HepG2 (cell line): ENCODE measurements around the gene KIAA0930. TPM values are rescaled to one million over a fixed set of nuclear protein-coding genes. Genes with fewer than 3 reads are reported as not detected.
A peak's percentile ranks its signal among the peaks of the same experiment; 100 is the strongest.

Experiments used
- ATAC-seq: fragments of 200-7000 bp; cut with Tn5 transposase; 3 replicates; pipeline ENCODE4 v1.9.1; 2020; ENCODE audit warnings: mild to moderate bottlenecking, moderate library complexity
- BruUV-seq: library from RNA; stranded (reverse); fragments of 400-500 nt; replicated peaks from 2 replicates; lab custom pipeline; 2021; lab: Mats Ljungman, UMichigan
- CTCF ChIA-PET: fragments of 300-600 bp; formaldehyde crosslinking; extraction: SDS; loops from one replicate; lab custom pipeline; 2021; ENCODE audit warnings: low total read pairs, inconsistent platforms, low intra/inter-chr PET ratio; lab: Yijun Ruan, JAX
- POLR2A ChIA-PET: fragments of 350-600 bp; sonication (Branson Sonifier 250); formaldehyde crosslinking; loops from one replicate; lab custom pipeline; 2020; ENCODE audit warnings: antibody characterized with exemption, inconsistent platforms; lab: Yijun Ruan, JAX
- DNase-seq: peaks from one replicate; pipeline ENCODE4 v3.0.0-alpha.2; 2015; ENCODE audit warnings: low spot score
- FAIRE-seq: peaks from 3 replicates; lab custom pipeline; 2011; peaks lifted over from hg19 to GRCh38; lab: Jason Lieb, UNC
- H2AFZ ChIP-seq: one replicate; pipeline ENCODE4 v1.6.1; 2011; ENCODE audit warnings: low read length, inconsistent platforms
- H3K27ac ChIP-seq: fragments of 300-600 bp; 3 replicates; pipeline ENCODE4 v1.8.0; 2011; ENCODE audit warnings: mixed run types, mild to moderate bottlenecking, mixed read lengths, low read length, inconsistent platforms; ENCODE audit not compliant: insufficient read depth; ENCODE audit errors: extremely low read length
- H3K27me3 ChIP-seq, 2 experiments: fragments of 200-600 bp in 1 of 2; 2 replicates in 1 of 2; 3 replicates in 1 of 2; pipeline versions ENCODE4 v1.6.0 to v1.8.0; 2011; ENCODE audit warnings: low read length in 2 of 2, mild to moderate bottlenecking in 2 of 2, moderate library complexity in 2 of 2, inconsistent platforms in 1 of 2; ENCODE audit not compliant: insufficient read depth in 2 of 2, control insufficient read depth in 1 of 2
- H3K36me3 ChIP-seq, 2 experiments: fragments of 200-600 bp in 1 of 2; replicated peaks in 1 of 2; 2 replicates in 1 of 2; 3 replicates in 1 of 2; pipeline versions ENCODE4 v1.5.1 to v1.8.0; 2011; ENCODE audit warnings: low read length in 2 of 2, inconsistent platforms in 1 of 2; ENCODE audit not compliant: insufficient read depth in 2 of 2, control insufficient read depth in 1 of 2
- H3K4me1 ChIP-seq: 2 replicates; pipeline ENCODE4 v1.5.1; 2012; ENCODE audit warnings: low read length, inconsistent platforms; ENCODE audit not compliant: insufficient read depth
- H3K4me2 ChIP-seq: 2 replicates; pipeline ENCODE4 v1.6.0; 2011; ENCODE audit warnings: low read depth, low read length, inconsistent platforms
- H3K4me3 ChIP-seq, 3 experiments: fragments of 200-600 bp in 1 of 3; sonication (generic), shearing (Covaris generic) in 1 of 3; replicated peaks in 1 of 3; 2 replicates each; pipeline ENCODE4 v1.5.1; 2011 to 2016; ENCODE audit warnings: low read length in 3 of 3, inconsistent platforms in 2 of 3, low read depth in 2 of 3, mild to moderate bottlenecking in 2 of 3, control low read depth in 1 of 3, mixed read lengths in 1 of 3; ENCODE audit not compliant: insufficient read depth in 1 of 3
- H3K79me2 ChIP-seq: one replicate; pipeline ENCODE4 v1.6.1; 2011; ENCODE audit warnings: low read length, inconsistent platforms; ENCODE audit not compliant: insufficient read depth
- H3K9ac ChIP-seq: 2 replicates; pipeline ENCODE4 v1.6.0; 2011; ENCODE audit warnings: mild to moderate bottlenecking, low read depth, low read length, inconsistent platforms; ENCODE audit not compliant: insufficient read depth
- H3K9me3 ChIP-seq: 2 replicates; pipeline ENCODE4 v1.5.1; 2012; ENCODE audit warnings: mild to moderate bottlenecking, low read length
- H4K20me1 ChIP-seq: 2 replicates; pipeline ENCODE4 v1.6.0; 2011; ENCODE audit warnings: inconsistent platforms, mild to moderate bottlenecking, low read length, moderate library complexity; ENCODE audit not compliant: insufficient read depth
- AGO1 ChIP-seq: fragments of 200-400 bp; formaldehyde crosslinking; IDR thresholded peaks from 2 replicates; pipeline ENCODE4 v1.6.1; 2017; ENCODE audit warnings: mild to moderate bottlenecking, low read depth, low read length, moderate library complexity; ENCODE audit not compliant: poor library complexity, severe bottlenecking
- AHDC1 ChIP-seq: sonication (generic); formaldehyde crosslinking; IDR thresholded peaks from 2 replicates; pipeline ENCODE4 v1.5.1; 2020; ENCODE audit warnings: mild to moderate bottlenecking, missing genetic modification reagents, borderline replicate concordance
- FOXO1 ChIP-seq: sonication (generic); formaldehyde crosslinking; IDR thresholded peaks from 2 replicates; pipeline ENCODE4 v1.4.0; 2020; ENCODE audit warnings: missing genetic modification reagents
- FOXP1 ChIP-seq, 2 experiments: fragments of 450-650 bp in 1 of 2; IDR thresholded peaks; 2 replicates each; pipeline ENCODE4 v1.6.1; 2017 to 2018; ENCODE audit warnings: antibody characterized with exemption in 1 of 2
- KDM3A ChIP-seq: IDR thresholded peaks from 2 replicates; pipeline ENCODE4 v1.6.1; 2018; ENCODE audit warnings: low read depth, missing compliant biosample characterization
- NAIF1 ChIP-seq: sonication (generic); formaldehyde crosslinking; IDR thresholded peaks from 2 replicates; pipeline ENCODE4 v1.5.0; 2020; ENCODE audit warnings: mild to moderate bottlenecking, missing genetic modification reagents, borderline replicate concordance
- SALL1 ChIP-seq: sonication (generic); formaldehyde crosslinking; IDR thresholded peaks from 2 replicates; pipeline ENCODE4 v1.8.0; 2022; ENCODE audit warnings: mild to moderate bottlenecking, missing genetic modification reagents
- SUZ12 ChIP-seq: fragments of 150-350 bp; IDR thresholded peaks from 2 replicates; pipeline ENCODE4 v1.6.1; 2014; ENCODE audit warnings: low read depth, low read length
- TBX2 ChIP-seq: sonication (generic); formaldehyde crosslinking; IDR thresholded peaks from 2 replicates; pipeline ENCODE4 v1.5.0; 2020; ENCODE audit warnings: missing genetic modification reagents, mild to moderate bottlenecking, borderline replicate concordance
- TCF12 ChIP-seq, 2 experiments: fragments of 450-650 bp in 1 of 2; sonication (generic) in 1 of 2; formaldehyde crosslinking in 1 of 2; IDR thresholded peaks; 2 replicates each; pipeline versions ENCODE4 v1.6.1 to v1.8.0; 2017 to 2022; ENCODE audit warnings: antibody characterized with exemption in 1 of 2, mild to moderate bottlenecking in 1 of 2, missing genetic modification reagents in 1 of 2, moderate library complexity in 1 of 2
- ZBTB37 ChIP-seq: sonication (generic); formaldehyde crosslinking; IDR thresholded peaks from 2 replicates; pipeline ENCODE4 v1.4.0; 2020; ENCODE audit warnings: mild to moderate bottlenecking, missing genetic modification reagents
- ZNF263 ChIP-seq: sonication (generic); formaldehyde crosslinking; IDR thresholded peaks from 2 replicates; pipeline ENCODE4 v1.4.0; 2020; ENCODE audit warnings: missing genetic modification reagents
- ZNF275 ChIP-seq: sonication (generic); formaldehyde crosslinking; IDR thresholded peaks from 2 replicates; pipeline ENCODE4 v1.8.0; 2022; ENCODE audit warnings: missing genetic modification reagents, mild to moderate bottlenecking, inconsistent platforms, borderline replicate concordance
- ZNF850 ChIP-seq: sonication (generic); formaldehyde crosslinking; conservative IDR thresholded peaks from 2 replicates; pipeline ENCODE4 v1.9.0; 2021; ENCODE audit warnings: mild to moderate bottlenecking, missing genetic modification reagents
- WGBS: methylation state at CpG from one replicate; pipeline ENCODE4 v1.1.6; 2017; ENCODE audit warnings: low lambda C conversion rate; 5-methylcytosine and 5-hydroxymethylcytosine counted together
- in situ Hi-C: cut with HindIII; loops from 2 replicates; pipeline ENCODE4 v1.10.0; 2017; ENCODE audit warnings: low pct_unique_long_range_greater_than_20kb; ENCODE audit not compliant: extremely low pct_ligation_motif_present
- intact Hi-C: fragments of 100-400 bp; cut with micrococcal nuclease; formaldehyde crosslinking; loops from one replicate; pipeline ENCODE4 v1.10.0; 2022; ENCODE audit not compliant: unreplicated experiment
- polyA plus RNA-seq, 8 experiments: library from polyadenylated mRNA; depleted of rRNA in 3 of 8; stranded (reverse) in 7 of 8; unstranded in 1 of 8; fragments of >200 nt; fragmentation: Illumina TruSeq in 4 of 8; extraction: Trizol in 4 of 8; gene quantifications; 2 replicates each; pipeline versions ENCODE4 v1.2.1 to v1.2.3, GENCODE V29; 2011 to 2016; ENCODE audit warnings: low read depth in 4 of 8, missing spikeins in 1 of 8, mixed read lengths in 1 of 8; ENCODE audit not compliant: insufficient read depth in 1 of 8
- total RNA-seq, 5 experiments: library from RNA; depleted of rRNA; stranded (reverse); fragments of >200 nt; fragmentation: Illumina TruSeq; extraction: Trizol; gene quantifications; 2 replicates each; pipeline ENCODE4 v1.2.3, GENCODE V29; 2016; ENCODE audit warnings: low read depth in 1 of 5

The KIAA0930 gene
- total and polyA plus RNA-seq, 2 of the 13 experiments (the other 11 are each of a cell fraction or from before 2014, with no cell fraction given) = 27.0 to 38.2 TPM

- Histone ChIP-seq H3K36me3 (peaks cover 0 to 9% of the 10 kb centered on the region in 2 experiments; a peak in 2 of 5 replicates), H2AFZ (no peak overlapping the region), H3K4me2 (peak overlapping the region; percentile 62), H3K27ac (peak overlapping the region; percentile 83), H3K27me3 (peaks cover 0 to 3% of the 10 kb centered on the region in 2 experiments; a peak in 2 of 5 replicates), H3K4me1 (peaks cover 53% of the 10 kb centered on the region), H4K20me1 (no peaks in the 10 kb centered on the region), H3K79me2 (peaks cover 30% of the 10 kb centered on the region), H3K9ac (peak overlapping the region; percentile 48), H3K4me3 (peak overlapping the region; percentile 18 to 40 (median 39); a peak in 3 of 6 replicates), H3K9me3 (no peaks in the 10 kb centered on the region)
- intact Hi-C loops (no loop called here), in situ Hi-C loops (loop anchor here (10.0 kb wide), 1 partner anchor 85 kb away; the partner anchor contains the start of gene KIAA0930)
- FAIRE-seq (peak; percentile 72), ATAC-seq (peak; percentile 68), DNase-seq (peak; percentile 88)
- POLR2A ChIA-PET = interaction anchor here (1.2 to 2.1 kb wide), 4 partner anchors 10 to 114 kb away, joined by 3 to 13 read pairs (median 4); no protein-coding TSS in a partner anchor
- WGBS = 3% methylated on average over 3 of the region's 5 CpGs
- CTCF ChIA-PET = no interaction called here
- TSS peak; percentile 57 for BruUV-seq
- TF ChIP-seq KDM3A (no peak), ZBTB37 (CRISPR knock-in tag) (0 out of 2 replicates have a peak, but pooled peaks have one; percentile 5), ZNF850 (CRISPR knock-in tag) (no peak), NAIF1 (CRISPR knock-in tag) (no peak), TBX2 (CRISPR knock-in tag) (peak; percentile 58; the same call in 1 of the 2 replicates), FOXO1 (CRISPR knock-in tag) (peak; percentile 78; the same call in 1 of the 2 replicates), AHDC1 (CRISPR knock-in tag) (peak; percentile 61; the same call in 1 of the 2 replicates), SUZ12 (no peak), TCF12 (IDR thresholded peaks at IDR 0.05) (no peak), TCF12 (CRISPR knock-in tag; IDR thresholded peaks at IDR 0.05) (no peak), ZNF263 (CRISPR knock-in tag) (no peak), AGO1 (no peak), ZNF275 (CRISPR knock-in tag) (no peak), SALL1 (CRISPR knock-in tag) (peak; percentile 43; the same call in 1 of the 2 replicates), FOXP1 (IDR thresholded peaks at IDR 0.05) (no peak), FOXP1 (CRISPR knock-in tag; IDR thresholded peaks at IDR 0.05) (peak; percentile 43)
Measured at GRCh38 chr22:45159652-45160462, 80.8 kb downstream of the KIAA0930 start.
